HS-5 (cell line): ENCODE data around the gene DCP1A.
"Not testable (repeated sequence)": the region's sequence is repeated elsewhere in the genome, so short reads cannot be mapped to it uniquely, and the experiment has no call there.

ENCODE experiments used
- DNase-seq: peaks from one replicate; pipeline ENCODE4 v3.0.0-alpha.2; 2012; ENCODE audit warnings: low read depth

The DCP1A gene

DNA sequence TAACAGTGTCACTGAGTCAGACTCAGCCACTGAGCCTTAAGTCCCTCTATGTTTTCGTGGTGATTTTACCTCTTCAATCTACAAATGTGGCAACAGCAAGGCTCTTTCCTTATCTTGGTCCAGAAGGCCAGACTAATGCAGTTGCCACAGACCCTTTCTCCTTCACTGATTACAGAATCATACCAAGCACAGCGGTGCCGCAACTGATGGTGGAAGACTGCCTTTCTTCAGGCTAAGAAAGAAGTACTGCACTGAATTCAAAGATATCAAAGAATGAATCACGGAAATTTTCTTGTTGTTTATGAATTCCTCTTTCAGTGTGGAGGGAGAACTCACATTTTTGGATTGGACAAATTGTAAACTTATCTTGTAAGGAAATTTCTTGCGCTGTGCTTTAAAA is 18.6 kb downstream of the DCP1A start:
- no peak for DNase-seq

DNA sequence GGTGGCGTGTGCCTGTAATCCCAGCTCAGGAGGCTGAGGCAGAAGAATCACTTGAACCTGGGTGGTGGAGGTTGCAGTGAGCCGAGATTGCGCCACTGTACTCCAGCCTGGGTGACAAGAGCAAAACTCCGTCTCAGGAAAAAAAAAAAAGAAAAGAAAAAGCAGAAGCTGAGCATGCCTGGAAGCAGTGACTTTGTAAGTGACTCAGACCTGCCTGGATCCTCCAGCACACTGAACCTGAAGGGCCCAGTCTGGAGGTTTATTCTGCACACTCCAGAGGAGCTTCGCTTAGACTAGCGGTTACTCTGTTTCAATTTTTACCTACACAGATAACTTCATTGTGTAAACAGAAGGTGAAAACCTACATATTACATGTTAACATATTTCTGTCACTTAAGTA is 19.4 kb downstream of the DCP1A start:
- DNase-seq: not testable (repeated sequence)

DNA sequence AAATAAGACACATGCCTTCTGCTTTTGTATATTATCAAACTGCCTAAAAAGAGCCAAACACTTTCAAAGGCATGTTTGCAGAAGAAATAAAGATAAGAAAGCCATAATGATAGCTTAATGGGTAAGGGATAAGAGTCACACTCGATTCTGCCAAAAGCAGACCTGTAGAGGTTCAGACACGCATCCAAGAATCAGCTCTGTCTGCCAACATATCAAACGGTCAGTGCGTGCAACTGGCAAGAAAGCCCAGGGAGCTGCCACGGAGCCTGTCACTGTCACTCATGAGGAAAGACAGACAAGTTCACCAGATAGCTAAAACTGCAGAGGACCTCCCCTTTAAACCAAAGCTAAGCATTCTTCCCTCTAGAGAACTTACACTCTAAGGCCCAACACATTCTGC is 23.2 kb downstream of the DCP1A start:
- DNase-seq: no peak

DNA sequence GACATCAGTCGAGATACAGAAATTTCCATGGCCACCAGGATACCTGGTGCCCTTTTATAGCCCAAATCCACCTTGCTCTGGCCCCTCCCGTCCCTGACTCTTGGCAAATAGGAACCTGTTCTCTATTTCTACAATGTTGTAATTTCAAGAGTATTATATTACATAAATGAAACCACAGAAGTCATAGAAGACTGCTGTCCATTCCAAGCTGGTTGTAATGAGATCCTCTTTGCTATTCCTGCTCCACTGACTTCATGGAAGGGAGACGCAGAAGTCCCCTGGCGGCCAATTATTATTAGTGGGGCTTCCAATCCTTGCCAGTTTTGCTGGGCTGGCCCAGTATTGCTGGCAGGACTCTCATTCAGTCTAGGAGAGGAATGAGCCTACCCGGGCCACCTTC is 26.6 kb downstream of the DCP1A start:
- no peak for DNase-seq

DNA sequence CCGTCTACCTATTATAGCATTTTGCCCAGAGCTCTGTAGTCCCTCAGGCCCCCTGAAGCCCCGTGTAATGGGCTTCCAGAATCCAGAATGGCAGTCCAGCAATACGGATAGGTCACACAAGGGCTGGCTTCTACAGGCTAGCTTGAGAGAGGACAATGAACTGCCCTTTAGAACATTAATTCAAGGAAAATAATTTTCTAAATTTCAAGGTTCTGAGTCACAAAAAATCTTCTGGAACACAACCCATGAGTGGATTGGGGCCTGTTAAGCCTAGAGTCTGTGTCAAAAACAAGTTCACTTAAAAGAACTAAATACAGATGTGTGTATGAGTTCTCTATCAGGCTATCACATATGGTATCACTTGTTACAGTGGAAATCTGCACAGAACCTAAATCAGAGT is 28.8 kb downstream of the DCP1A start:
- DNase-seq: peak; percentile 13

DNA sequence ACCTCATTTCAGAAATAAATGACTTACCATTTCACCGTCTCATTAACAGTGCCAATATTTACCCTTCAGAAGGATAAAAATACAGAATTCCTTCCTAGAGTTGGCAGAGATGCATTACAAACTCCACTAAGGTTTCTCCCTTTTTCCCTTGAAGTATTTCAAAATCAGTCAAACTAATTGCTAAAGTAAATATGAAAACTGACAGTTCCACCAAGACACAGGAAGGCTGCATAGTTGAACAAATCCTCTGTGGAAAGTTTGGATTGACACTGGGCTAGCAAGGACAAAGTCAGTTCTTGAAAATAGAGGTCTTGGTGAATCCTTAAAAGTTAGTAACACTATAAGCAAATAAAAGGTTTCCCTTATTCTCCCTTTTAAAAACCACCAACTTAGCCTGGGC is 34.5 kb downstream of the DCP1A start:
- no peak for DNase-seq

DNA sequence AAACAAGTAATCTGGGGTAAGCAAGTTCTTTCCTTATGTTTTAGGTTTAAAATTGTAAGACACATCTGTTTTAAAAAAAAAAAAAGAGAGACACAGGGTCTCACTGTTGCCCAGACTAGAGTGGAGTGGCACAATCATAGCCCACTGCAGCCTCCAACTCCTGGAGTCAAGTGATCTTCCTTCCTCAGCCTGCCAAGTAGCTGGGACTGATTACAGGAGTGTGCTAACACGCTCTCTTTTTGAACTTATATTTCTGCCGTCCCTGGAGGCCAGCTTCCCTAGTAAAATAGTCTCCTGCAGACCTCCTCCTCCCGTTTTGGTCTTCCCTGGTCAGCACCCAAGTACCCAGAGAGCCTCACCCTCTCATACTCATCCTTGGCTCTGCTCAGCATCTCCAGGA is 35.5 kb downstream of the DCP1A start:
- DNase-seq: no peak

DNA sequence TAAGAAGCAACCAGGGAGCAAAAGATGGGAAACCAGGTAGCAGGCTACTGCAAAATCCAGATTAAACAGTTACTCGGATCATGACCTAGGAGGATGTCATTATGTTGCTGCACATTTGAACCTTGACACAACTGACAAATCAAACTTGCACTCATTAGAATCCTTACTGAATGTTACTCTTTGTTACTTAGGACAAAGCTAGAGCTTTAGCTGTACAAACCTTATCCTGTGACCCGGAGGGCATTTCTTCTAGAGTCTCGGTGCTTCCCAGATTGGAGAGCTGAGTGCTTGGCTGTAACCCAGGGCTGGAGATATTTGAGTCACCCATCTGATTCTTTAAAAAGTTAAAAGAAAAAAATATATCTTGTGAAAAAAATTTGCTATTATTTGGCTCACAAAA is 43.4 kb downstream of the DCP1A start:
- DNase-seq: no peak

DNA sequence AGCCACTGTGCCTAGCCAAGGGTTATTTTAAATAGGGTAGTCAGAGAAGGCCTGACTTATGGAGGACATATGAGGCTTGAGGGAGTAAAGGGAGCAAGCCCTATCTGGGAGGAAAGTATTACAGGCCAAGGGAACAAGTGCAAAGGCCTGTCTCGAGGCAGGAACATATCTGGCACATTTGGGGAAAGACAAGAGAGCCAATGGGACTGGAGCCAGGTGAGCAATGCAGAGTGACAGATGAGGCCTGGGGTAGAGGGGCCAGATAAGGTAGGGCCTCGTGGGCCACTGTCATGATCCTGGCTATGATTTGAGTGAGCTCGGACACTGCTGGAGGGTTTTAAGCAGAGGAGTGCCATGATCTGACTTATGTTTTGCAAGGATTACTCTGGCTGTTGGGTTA is 43.8 kb downstream of the DCP1A start:
- no peak for DNase-seq

DNA sequence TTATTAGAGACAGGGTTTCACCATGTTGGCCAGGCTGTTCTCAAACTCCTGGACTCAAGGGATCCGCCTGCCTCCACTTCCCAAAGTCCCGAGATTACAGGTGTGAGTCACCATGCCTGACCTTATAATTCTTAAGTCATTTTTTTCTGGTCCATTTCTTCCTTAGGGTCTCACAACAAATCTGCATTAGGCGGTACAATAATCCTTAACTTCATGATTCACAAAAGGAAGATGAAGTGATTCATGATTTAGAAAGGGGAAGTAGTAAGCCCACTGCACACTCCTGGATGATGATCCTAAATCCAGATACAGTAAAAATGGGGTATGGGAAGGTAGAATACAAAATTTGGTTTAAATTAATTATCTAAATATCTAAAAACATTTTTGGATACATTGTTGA is 46.5 kb downstream of the DCP1A start:
- no peak for DNase-seq

DNA sequence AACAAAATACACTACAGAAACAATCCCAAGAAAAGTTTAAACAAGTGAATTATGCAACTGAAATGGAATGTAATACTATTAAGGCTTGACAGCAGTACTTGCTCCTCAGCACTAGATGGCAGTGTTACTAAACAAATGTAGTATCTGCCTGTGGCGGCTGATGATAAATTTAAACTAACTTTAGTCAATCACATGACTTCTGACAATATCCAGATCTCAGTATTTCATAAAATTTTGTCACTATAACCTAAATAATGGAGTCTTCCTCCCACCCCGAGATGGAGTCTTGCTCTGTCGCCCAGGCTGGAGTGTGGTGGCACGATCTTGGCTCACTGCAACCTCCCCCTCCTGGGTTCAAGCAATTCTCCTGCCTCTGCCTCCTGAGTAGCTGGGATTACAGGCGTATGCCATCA is 47.7 kb downstream of the DCP1A start:
- peak; percentile 14 for DNase-seq

DNA sequence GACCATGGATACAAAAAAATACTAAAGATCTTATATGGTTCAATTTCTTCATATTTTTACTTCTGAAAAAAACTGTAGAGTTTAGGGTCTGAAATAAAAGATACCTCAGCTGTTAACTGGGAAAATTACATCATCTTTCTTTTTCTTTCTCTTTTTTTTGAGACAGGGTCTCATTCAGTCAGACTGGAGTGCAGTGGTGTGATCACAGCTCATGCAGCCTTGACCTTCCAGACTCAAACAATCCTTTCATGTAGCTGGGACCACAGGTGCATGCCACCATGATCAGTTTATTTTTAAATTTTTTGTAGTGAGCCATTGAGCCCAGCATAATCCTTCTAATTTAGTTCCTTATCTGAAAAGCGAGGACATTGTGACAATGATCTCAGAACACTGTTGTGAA is 51.9 kb downstream of the DCP1A start:
- no peak for DNase-seq

DNA sequence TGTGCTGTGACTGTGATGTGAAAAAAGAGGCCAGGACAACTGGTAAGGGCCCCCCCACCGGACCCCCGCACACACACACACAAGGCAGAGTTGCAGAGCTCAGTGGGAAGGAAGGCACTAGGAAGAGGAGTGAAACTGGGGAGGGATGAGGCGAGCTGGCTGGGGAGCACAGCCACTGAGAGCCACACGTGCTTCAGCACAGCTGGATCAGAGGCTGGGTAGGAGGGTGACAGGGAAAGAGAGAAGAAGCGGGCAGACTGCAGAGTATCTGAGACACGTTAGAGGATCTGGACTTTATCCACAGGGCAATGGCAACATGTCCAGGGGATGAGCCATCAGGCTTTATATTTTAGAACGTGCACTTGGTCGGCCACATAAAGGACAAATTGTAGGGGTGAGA is 53.5 kb downstream of the DCP1A start:
- no peak for DNase-seq

DNA sequence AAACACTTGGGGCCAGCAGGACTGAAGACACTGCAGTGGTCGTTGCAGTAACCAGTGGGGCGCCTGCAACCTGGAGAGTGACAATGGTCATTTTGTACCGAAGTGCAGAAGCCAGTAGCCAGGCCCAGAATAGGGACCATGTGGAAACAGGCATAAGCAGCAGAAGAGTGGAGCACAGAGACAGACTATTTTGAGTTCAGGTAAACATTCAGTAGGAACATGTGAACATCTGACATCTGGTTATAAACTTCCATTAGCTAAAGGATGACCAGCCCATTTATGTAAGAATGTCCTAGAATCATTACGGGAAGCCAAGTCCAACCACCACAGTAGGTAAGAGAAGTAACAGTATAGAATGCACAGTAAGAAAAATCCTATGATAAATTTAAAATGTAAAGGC is 59.1 kb downstream of the DCP1A start:
- no peak for DNase-seq

DNA sequence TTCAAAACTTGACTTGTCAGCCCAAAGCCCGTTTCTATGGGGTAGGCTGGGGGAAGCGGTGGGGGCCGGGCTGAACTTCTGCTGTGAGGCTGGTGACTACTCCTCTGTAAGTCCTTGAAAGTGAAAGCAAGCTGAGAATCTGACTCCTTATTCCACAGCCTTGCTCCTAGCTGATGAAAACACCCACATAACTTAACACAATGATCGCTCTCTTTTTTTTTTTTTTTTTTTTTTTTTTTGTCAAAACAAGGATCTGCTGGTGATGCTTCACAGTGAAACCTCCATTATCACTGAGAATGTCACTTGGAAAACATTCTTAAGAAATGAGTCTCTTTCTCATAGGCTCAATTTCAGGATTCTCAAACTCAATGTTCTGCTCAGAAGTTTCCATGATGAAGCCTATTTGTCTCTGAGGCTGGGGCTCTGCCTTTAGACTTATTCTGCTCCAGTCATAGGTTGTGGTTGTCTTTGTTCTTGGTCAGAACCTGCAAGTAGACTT is 60.2 kb downstream of the DCP1A start:
- DNase-seq: no peak

DNA sequence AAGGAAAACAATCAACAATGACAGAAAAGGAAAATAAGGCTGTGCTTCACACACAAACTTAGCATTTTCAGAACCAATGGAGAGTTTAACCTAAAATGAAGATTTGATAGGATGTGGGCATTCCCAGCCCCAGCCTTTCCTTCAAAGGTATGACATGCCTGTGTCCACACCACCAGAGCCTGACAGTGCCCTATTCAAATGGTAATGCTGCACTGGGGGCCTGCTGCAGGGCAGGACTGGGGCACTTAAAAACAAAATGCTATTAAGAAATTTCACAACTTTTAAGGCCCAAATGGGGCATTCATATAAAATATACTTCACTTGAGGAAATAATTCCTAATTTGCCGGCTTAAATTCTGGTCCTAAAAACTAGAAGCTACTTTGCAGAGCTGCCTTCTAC is 60.6 kb downstream of the DCP1A start:
- no peak for DNase-seq

DNA sequence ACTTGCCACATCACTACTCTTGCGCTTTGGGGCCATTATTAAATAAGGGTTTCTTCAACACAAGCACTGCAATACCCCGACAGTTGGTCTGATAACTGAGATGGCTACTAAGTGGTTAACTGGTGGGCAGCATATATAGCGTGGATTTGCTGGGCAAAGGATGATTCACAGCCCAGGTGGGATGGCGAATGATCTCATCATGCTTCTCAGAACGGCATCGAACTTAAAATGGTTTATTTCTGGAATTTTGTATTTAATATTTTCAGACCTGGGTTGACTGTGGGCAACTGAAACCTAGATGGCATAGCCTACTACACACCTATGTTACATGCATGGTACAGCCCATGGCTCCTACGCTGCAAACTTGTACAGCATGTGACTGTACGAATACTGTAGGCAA is 64.8 kb downstream of the DCP1A start:
- no peak for DNase-seq

DNA sequence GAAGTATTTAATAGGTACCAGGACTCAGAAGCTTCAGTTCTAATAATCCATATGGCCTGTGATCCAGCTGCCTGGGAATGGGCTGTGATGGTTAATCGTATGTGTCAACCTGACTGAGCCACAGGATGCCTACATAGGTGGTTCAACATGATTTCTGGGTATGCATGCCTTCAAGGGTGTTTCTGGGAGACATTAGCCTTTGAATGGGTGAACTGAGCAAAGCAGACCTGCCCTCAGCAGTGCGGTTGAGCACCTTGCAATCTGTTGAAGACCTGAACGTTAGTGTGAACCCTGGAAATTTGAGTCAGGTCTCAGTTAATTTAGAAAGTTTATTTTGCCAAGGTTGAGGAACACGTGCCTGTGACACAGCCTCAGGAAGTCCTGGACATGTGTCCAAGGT is 68.7 kb downstream of the DCP1A start:
- no peak for DNase-seq

DNA sequence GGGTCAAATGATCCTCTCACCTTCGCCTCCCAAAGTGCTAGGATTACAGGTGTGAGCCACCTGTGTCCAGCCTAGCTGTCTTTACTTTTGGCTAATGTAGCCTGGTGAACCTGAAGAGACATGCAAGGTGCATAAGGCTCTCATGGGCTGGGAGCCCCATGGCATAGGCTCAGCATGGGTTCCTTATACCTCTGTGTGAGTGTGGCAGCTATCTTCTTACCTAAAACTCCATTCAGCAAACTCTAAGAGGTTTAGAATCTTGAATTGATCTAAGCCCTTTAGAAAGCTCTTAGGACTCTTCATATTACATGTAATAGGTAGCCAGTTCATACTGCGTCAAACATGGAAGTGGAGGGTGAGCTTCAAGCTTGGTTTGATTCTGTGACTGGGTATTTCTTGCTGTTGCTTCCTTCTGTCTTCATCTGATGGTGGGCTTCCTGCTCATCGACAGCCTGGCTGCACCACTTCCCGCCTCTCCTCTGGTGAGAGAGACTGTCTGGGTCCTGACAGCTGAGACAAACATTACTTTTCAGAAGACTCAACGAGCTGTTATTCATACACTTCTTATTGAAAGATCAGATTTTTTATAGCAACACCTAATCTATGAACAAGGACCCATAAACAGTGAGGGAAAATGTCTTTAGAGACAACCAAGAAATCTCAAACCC is 72.3 kb downstream of the DCP1A start:
- no peak for DNase-seq

DNA sequence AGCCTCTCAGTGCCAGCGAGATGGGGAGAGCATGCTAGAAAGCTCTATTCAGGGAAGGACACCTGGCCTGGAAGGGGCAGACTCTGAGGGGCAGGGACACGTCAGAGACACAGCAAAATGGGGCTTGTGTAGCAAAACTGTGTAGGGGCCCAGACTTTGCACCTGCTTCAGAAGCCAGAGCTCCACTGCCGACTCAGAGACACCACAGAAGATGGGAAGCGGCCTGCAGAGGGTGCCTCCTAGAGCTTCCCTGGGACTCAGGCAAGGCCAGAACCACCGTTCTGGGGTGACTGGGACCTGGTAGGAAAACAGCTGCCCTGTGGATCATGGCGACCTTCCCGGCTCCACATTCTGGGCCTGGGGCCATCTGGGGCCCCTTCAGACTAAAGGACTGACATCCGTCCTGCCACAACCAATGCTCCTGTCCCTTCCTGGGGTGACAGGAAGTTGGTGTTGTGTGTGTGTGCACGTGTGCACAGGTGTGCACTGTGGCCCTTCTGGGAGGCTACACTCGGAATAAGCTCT is 74.1 kb downstream of the DCP1A start:
- no peak for DNase-seq

DNA sequence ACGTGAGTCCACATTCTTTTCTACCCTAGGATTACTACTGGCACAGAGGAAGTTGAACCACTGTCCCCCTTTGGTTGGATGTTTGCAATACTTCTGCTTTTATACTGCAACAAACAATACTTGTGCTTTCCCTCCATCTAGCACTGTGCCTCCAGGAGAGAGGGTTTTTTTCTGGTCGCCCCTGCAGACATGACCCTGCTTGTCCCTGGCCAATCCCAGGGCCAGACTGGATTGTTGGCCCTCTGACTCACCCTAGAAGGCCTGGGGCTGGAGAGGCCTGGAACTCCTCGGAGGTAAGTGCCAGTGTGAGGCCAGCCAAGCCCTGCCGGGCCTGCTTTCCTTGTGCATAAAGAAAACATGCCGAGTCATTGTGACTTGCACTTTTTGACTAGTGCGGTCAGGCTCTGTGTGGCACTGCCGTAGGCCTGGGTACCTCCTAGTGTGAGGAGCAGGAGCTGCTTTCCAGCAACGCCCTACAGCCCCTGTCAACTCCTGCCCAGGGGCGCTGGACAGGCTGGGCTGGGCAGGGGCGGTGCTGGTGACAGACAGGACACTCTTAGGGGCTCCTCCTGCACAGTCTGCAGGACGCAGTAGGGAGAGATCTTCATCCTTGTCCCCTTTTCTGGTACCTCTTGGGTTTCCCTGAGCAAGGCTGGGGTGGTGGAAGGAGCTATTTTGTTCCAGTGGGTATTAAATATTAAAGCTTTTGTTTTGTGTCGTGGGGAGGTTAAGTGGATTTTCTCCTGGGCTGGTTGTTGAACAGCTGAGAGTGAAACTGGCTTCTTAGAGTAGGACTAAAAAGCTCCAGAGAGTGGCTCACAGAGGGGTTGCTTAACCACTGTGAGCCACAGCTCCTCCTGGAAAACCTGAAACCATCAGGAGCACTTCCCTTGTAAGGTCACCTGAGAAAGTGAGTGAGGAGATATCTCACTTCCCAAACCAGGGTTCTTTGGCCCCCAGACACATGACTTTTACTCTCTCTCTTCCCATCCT is 77.2 kb downstream of the DCP1A start:
- peak; percentile 58 for DNase-seq

DNA sequence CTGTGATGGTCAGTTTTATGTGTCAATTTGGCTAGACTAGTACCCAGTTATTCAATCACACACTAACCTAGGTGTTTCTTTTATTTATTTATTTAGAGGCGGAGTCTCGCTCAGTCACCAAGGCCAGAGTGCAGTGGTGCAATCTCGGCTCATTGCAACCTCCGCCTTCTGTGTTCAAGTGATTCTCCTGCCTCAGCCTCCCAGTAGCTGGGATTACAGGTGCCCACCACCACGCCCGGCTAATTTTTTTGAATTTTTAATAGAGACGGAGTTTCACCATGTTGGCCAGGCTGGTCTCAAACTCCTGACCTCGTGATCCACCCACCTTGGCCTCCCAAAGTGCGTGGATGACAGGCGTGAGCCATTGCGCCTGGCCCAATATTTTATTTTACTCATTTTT is 78.2 kb downstream of the DCP1A start:
- DNase-seq: not testable (repeated sequence)

DNA sequence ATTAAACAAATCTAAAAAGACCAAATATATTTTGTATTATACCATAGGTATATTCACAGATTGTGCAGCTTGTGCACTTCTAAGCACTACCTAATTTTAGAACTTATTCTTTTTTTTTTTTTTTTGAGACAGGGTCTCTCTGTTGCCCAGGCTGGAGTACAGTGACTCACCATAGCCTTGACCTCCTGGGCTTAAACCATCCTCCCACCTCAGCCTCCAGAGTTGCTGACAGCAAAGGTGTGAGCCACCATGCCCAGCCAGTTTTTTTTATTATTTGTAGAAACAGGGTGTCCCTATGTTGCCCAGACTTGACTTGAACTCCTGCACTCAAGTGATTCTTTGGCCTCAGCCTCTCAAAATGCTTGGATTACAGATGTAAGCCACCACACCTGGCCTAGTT is 79.6 kb downstream of the DCP1A start:
- no peak for DNase-seq
